GM19099 (cell line): ENCODE data around the gene KY.

ENCODE experiments used
- POLR2A ChIP-seq: IDR thresholded peaks from 3 replicates; pipeline ENCODE4 v1.6.1; 2011; ENCODE audit warnings: low read depth; ENCODE audit not compliant: insufficient read length; ENCODE audit errors: extremely low read depth

KY gene

DNA sequence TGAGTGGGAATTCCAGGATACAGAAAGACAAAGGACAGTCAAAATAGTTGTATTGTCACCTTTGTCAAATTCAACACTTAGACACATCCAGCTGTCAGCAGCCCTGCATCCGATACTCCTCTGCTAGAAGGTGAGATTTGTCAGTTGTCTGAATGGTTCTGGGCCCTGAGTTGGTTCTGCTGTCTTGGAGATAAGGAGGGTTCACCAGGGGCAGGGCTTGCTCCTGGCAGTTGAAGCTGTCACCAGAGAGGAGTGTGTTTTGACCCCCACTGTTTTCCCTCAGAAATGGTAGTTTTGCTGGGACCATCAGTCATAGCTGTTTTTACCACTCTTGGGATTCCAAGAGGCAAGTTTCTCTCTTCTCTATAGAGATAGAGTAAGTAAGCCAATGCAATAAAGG is 3.2 kb upstream of the KY start:
- no peak for TF ChIP-seq POLR2A

DNA sequence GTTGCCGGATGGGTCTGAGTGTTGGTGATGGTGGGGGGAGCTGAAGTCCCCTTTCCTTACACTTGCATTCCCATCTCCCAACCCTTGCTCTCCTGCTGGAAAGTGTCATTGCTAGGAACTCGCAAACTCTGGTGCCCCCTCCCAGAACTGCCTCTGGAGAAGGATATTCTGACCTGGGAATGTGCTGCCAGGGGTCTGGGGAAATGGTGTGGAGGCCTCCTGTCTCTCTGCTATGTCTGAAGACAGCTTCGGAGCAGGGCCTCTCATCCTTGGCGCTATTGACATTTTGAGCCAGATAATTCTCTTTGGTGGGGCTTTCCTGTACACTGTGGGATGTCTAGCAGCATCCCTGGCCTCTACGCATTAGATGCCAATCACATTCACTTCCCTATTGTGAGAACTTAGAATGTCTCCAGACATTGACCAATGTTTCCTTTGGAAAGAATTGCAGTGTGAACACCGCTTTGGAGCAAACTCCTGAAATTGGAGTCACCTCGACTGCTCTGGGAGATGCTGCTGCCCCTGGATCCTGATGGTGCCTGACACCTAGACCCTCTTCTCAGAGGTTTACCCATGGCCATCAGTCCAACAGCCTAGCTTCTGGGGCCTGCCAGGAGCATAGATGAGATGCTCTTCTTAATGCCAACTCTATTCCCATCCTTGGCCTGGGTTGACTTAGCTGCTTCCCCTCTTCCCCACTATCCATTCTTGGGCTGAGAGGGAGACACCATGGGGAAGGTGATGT is 2.2 kb upstream of the KY start:
- TF ChIP-seq POLR2A: no peak

DNA sequence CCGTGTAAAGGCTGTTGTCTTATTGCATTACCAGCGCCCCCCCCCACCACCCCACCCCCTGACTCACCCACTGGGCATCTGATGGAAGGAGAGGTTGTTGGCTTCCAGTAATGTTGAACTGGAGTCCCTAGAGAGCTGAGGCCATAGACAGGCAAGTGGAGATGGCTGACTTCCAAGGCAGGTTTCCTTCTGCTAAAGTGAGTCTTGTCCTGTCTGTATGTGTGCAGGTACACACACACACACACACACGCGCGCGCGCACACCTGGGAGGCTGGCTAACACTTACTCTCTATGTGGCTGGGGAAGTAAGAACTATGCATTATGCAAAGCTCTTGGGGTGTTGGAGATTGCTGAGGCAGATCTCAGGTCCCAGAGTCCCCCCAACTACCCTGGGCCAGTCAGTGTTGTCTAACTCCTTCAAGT is 1.6 kb upstream of the KY start:
- no peak for TF ChIP-seq POLR2A

DNA sequence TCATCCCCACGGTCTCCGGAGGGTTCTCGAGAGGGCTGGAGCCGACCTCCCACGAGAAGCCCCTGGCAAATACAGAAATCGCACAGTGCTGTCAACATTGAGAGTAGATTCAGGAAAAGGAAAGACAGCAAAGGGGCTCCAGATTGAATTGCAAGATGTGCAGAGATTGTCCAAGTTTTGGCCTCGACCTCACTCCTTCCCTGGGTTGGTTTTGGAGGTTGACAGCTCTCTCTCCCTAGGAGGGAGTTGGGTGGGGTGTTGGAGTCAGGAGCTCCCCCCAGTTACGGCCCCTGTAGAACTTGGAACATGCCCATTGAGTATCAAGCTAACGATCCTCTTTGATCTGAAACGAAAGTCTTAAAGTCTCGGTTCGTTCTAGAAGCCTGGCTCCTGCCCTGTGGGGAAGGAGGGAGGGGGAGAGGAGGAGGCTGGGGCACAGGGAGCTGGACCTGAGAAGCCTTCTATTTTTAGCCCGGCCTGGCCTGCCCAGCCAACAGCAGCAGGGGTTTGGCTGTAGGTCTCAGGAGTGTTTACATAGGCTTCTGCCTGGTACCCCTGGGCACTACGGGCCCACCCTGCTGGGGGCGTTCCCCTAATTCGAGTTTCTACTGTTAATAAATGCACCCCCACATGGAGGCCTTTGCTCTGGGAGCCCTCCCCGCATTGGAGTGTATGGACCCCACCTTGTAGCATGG is 672 bp upstream of the KY start:
- TF ChIP-seq POLR2A: no peak

DNA sequence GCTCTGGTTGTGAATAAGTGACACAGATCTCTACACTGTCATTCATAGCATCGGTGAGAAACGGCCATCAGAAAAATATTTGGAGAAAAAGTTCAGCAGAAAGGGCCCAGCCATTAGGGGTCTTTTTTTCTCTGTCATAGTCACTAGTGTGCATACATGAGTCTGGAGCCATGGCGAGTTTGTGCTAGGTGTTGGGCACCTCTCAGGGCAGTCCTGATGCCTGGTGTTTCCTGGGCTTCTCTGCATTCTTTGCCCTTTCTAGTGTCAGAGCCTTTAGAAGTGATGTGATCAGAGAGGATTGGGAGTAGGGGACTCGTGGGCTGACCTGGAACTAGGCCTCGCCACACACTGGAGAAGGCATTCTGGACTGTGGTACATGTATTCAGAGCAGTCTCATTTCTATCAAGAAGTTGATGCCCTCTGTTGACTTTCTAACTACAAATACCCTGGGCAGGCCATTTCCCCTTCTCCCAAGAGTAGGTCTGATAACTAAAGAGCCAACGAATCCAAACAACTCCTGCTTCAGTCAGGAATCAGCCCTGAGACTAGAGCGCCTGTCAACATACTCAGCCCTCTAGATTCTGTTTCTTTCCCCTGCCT is 1.6 kb downstream of the KY start:
- no peak for TF ChIP-seq POLR2A

DNA sequence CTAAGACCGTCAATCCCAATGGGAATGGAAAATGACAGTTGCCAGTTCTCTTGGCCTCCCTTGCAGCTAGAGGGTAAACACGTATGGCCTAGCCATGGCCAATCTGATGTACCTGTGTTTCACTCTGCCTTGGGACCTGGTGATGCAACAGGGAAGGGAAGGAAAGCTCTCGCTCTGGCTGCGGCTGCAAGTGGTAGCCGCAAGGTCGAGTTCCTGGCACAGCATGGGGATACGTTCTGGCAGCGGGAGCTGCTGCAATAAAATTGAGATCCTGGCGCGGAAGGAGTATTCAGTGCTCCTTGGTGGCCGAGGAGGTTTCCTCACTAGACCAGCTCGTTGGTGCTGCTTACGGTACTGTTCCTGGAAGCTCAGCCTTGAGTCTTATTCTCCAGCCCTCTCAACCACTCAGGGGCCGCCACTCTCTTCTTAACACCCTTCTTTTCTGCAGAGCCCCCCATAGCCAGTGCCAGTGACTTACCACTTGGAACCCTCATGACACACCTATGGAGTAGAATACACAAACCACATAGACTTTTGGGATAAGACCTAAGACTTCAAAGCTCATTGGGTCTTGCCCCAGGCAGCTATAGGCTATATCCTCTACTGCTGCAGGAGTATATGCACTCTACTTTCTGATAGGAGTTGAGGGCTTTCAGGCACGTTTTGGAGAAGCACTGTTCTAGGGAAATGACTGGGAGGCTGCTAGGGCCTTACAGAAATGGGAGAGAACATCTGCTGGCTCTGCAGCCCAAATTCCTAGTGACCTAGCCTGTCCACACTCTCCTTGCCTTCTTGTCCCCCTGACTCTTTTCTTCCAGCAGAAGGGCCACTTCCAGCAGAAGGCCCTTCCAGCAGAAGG is 2.7 kb downstream of the KY start:
- no peak for TF ChIP-seq POLR2A

DNA sequence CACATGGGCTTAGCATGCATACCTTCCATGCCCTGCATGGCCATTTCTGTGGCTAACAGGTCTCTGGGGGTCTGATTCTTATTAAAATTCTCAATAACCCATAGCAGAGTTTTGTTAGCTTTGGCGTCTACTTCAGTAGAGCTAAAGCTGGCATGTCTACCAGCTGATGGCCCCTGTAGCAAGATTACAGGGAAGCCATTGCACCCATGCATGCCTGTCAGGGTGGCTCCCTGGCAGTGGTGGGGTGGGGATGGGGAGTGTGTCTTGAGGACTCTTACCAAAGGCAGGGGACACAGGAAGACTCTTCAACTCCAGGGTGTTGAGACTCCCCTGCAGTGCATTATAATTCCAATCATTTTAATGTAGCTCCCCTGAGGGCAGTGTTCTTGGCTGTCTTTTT is 4.7 kb downstream of the KY start:
- no peak for TF ChIP-seq POLR2A

DNA sequence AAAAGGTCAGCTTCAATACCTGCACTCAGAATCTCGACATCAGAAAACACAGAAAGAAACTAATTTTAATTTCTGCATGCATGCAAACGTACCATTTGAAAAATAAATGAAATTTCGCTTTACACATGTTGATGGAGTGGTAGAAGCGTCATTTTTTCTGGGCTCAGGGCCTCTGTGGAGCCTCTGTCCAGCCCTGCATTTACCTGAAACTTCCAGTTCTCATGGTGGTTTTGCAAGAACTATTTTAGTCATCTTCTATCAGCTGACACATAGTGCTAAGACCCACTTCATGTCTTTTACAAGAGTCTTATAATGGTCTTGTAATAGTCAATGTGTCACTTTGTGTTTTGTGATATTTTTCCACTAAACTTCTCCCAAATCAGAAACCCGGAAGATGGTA is 5.3 kb downstream of the KY start:
- TF ChIP-seq POLR2A: no peak

DNA sequence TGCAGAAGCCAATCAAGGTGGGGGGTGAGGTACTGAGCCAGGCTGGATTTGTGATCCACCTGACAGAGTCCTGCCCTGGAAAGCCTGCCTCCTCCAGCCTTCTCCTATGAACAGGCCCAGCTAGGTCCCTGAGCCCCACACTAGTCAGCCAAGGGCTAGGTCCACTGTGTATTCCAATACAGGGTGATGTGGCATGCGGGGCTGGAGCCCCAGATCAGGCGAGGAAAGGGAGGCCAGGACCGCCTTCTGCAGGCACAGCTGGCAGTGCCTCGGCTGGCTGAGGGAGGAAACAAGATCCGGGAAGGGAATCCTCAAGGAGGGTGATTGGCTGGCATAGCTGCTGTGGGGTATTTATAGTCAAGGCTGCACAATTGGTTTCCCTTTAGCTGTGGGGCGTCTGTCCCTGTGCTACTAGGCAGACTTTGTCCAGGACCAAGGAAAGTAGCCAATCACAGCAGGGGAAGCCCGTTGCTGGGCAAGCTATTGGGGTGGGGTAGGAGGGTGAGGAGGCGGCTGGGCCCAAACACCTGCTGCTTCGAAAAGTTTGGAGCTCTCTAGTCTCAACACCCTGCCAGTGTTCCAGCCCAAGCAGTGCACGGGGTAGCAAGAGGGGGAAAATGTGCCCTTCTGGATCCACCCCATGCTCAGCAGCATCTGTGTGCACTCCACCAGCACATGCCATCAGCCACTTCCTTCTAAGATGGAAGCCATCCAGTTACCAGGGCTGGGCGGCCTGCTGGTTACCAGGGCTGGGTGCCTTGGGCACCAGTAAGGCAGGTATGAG is 5.9 kb downstream of the KY start:
- TF ChIP-seq POLR2A: no peak

DNA sequence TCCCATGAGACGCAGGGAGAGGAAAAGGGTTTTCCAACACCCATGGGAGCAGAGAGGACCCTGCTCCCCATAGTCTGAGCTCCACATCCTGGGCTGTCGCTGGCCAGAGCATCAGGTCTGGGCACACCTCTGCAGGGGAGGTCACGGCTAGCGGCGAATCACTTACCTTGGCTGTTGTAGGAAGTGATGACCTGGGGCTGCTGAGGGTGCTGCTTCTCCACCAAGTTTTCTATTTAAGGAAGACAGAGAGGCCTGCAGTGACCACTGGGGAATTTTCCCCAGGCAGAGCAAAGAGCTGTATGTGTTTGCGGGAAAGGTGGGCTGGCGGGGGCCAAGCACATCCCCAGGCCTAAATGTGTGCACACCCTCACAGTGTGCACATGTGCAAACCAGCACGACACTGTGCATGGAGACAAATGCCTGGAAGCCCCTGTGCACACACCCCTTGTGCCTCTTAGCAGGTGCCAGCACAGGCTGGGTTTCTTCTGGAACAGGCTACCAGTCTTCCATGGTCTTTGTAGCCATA is 7.6 kb downstream of the KY start:
- no peak for TF ChIP-seq POLR2A

DNA sequence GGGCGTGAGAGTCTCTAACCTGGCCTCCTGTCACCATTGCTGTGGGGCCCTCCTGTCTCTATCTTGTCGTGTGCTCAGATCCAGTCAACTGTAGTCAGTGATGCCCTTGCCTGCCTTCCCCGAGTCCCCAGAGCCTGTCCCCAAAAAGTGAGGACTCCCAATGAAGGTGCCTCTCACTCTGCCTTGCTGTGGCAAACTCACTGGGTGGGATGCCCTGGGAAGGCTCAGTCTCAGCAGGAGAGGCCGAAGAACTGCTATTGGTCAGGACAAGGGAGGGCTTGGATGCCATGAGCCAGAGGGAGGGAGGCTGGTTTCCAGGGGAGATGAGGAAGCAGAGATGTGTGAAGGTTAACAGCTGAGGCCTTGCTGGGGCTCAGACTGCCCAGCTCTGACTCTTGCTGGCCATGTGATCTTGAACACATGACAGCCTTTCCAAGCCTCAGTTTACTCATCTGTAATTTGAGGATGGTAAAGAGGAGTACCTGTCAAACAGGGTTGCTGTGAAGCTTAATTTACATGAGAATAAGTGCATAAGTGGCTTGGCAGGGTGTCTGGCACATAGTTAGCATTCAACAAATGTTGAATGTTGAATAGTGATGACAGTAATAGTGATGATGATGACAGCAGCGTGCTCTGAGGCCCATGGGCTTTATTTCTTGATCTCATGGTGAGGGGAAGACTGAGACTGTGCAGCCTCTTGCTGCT is 8.2 kb downstream of the KY start:
- TF ChIP-seq POLR2A: no peak

DNA sequence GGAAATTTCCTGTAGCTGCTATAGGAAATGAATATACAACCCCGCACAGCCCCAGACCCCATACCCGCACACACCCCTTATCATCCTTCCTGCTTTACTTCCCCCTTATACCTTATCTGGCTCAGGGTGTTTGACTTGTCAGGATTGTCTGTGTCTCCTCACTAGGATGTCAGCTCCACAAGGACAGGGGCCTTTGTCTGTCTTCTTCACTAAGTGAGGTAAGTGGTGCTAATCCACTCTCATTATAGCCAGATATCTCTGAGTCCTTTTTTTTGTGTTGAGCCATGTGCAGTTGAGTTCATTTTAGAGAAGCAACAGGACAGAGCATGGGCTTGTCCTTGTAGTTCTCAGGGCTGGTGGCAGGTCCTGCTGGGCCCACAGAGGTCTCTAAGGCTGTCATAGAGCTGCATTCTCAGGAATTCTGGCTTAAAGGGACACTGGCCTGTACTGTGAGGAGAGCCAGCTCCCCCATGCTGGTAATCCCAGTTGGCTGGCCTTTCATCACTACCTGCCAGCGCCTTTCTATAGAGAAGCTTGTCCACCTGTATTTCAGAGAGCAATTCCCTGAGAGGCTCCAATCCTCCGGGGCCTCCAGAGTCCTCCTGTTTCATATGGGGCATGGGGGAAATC is 9.0 kb downstream of the KY start:
- TF ChIP-seq POLR2A: no peak

DNA sequence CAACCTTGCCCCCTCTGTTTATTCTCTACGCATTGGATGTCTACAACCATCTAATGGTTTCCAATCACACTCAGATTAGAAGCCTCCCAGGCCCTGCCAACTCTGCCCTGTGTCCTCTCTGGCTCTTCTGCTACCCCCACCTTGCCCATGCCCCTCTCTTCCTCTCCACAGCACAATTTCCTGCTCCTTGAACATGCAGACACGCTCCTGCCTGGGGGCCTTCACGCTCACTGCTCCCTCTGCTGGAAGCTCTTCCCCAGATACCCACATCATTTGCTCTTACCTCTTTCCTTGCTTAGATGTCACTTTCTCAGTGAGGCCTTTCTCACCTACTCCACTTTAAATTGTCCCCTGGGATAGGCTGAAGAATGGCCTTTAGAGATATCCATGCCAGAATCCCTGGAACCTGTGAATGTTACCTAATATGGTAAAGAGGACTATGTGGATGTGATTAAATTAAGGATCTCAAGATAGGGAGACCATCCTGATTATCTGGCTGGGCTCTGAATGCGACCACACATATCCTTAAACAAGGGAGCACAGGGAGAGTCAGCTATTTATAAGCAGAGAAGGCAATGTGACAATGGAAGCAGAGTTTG is 9.9 kb downstream of the KY start:
- TF ChIP-seq POLR2A: no peak
